GM12891 (cell line): Measurements from ENCODE around the gene PRPF39.

Experiments used
- PAX5 ChIP-seq: IDR thresholded peaks from 2 replicates; pipeline ENCODE4 v1.6.1; 2011; ENCODE audit warnings: low read length, moderate library complexity, mild to moderate bottlenecking; ENCODE audit not compliant: insufficient read depth, severe bottlenecking
- POLR2A ChIP-seq: IDR thresholded peaks from 2 replicates; pipeline ENCODE4 v1.6.1; 2011; ENCODE audit warnings: low read depth, low read length, control low read depth
- POLR2AphosphoS5 ChIP-seq: IDR thresholded peaks from 2 replicates; pipeline ENCODE4 v1.6.1; 2011; ENCODE audit warnings: low read depth, low read length, control low read depth
- SPI1 ChIP-seq: IDR thresholded peaks from 2 replicates; pipeline ENCODE4 v1.6.1; 2011; ENCODE audit warnings: low read depth, low read length, control low read depth
- TAF1 ChIP-seq: IDR thresholded peaks from 2 replicates; pipeline ENCODE4 v1.6.1; 2011; ENCODE audit warnings: low read depth, low read length, control low read depth

- TF ChIP-seq POLR2A = no peak
- no peak for TF ChIP-seq POLR2AphosphoS5
- no peak for TF ChIP-seq SPI1
- no peak for TF ChIP-seq TAF1
- no peak for TF ChIP-seq PAX5
These were observed 52.5 kb downstream of the PRPF39 start for GRCh38 chr14:45136399-45136798.
